Measurements from ENCODE around the gene DNAJC3.

DNA sequence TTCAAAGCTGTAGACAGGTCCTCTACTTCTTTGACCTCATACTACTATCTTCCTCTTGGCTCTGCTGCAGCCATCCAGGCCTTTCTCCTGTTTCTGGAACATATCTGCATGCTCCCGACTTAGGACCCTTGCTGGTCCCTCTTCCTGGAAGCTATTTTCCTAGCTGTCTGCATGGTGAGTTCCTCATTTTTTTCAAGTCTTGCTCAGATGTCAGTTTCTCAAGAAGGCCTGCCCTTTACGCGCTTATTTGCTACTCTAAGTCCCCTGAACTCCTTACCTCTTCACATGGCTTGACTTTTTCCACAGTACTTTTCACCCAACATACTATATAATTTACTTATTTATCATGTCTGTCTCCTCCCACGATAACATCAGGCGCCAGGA, 31.4 kb downstream of the DNAJC3 start:
- no peak for TF ChIP-seq POLR2AphosphoS5 (IDR thresholded peaks at IDR 0.05; ENCODE audit: low read depth, low read length)
- no peak for TF ChIP-seq FOXP2 (optimal IDR thresholded peaks at IDR 0.05; ENCODE audit: borderline replicate concordance, extremely low read depth, extremely low read length, insufficient read depth)
- no peak for TF ChIP-seq TAF1 (IDR thresholded peaks at IDR 0.05; ENCODE audit: borderline replicate concordance, insufficient read depth, low read length)
- TF ChIP-seq, protein P1, sequence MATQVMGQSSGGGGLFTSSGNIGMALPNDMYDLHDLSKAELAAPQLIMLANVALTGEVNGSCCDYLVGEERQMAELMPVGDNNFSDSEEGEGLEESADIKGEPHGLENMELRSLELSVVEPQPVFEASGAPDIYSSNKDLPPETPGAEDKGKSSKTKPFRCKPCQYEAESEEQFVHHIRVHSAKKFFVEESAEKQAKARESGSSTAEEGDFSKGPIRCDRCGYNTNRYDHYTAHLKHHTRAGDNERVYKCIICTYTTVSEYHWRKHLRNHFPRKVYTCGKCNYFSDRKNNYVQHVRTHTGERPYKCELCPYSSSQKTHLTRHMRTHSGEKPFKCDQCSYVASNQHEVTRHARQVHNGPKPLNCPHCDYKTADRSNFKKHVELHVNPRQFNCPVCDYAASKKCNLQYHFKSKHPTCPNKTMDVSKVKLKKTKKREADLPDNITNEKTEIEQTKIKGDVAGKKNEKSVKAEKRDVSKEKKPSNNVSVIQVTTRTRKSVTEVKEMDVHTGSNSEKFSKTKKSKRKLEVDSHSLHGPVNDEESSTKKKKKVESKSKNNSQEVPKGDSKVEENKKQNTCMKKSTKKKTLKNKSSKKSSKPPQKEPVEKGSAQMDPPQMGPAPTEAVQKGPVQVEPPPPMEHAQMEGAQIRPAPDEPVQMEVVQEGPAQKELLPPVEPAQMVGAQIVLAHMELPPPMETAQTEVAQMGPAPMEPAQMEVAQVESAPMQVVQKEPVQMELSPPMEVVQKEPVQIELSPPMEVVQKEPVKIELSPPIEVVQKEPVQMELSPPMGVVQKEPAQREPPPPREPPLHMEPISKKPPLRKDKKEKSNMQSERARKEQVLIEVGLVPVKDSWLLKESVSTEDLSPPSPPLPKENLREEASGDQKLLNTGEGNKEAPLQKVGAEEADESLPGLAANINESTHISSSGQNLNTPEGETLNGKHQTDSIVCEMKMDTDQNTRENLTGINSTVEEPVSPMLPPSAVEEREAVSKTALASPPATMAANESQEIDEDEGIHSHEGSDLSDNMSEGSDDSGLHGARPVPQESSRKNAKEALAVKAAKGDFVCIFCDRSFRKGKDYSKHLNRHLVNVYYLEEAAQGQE (IDR thresholded peaks at IDR 0.05; ENCODE audit: insufficient read depth in 1 of 2, low read depth in 2 of 2, low read length in 2 of 2) = no peak
